Stomach (tissue), 9 donors: Measurements from ENCODE around the gene PEX3. TPM values are rescaled to one million over a fixed set of nuclear protein-coding genes. Genes with fewer than 3 reads are reported as not detected.

Experiments used
- DNase-seq, 2 donors: peaks; one replicate each; pipeline versions ENCODE4 v3.0.0 to v3.0.0-alpha.2; 2013 to 2019
- H3K27ac ChIP-seq, 5 donors: fragments of 200-600 bp in 4 of 5; sonication (generic) in 4 of 5; one replicate each; pipeline ENCODE4 v1.5.1; 2013 to 2019; ENCODE audit warnings: mild to moderate bottlenecking in 1 of 5, moderate library complexity in 1 of 5
- H3K27me3 ChIP-seq, 3 donors: fragments of 200-600 bp; sonication (generic); one replicate each; pipeline ENCODE4 v1.5.1; 2017 to 2019; ENCODE audit warnings: mixed run types in 1 of 3
- H3K36me3 ChIP-seq, 4 donors: fragments of 200-600 bp; sonication (generic); 1 replicate in 3 of 4; 2 replicates in 1 of 4; pipeline ENCODE4 v1.5.1; 2016 to 2019
- H3K4me1 ChIP-seq, 4 donors: fragments of 200-600 bp; sonication (generic); one replicate each; pipeline ENCODE4 v1.5.1; 2016 to 2019
- H3K4me3 ChIP-seq, 4 donors: fragments of 200-600 bp; sonication (generic) in 3 of 4; one replicate each; pipeline ENCODE4 v1.5.1; 2016 to 2019; ENCODE audit warnings: mild to moderate bottlenecking in 1 of 4
- H3K9me3 ChIP-seq, 4 donors: fragments of 200-600 bp; sonication (generic); one replicate each; pipeline ENCODE4 v1.5.1; 2016 to 2019
- CTCF ChIP-seq, 7 experiments: fragments of 450-650 bp in 4 of 7; fragments of 200-600 bp in 3 of 7; sonication (generic) in 3 of 7; IDR thresholded peaks; one replicate each; pipeline ENCODE4 v1.5.1; 2016 to 2019; ENCODE audit warnings: antibody characterized with exemption in 7 of 7, control low read depth in 2 of 7, mild to moderate bottlenecking in 1 of 7
- EP300 ChIP-seq: sonication (generic); formaldehyde crosslinking; IDR thresholded peaks from one replicate; pipeline ENCODE4 v1.6.1; 2017; ENCODE audit warnings: antibody characterized with exemption
- POLR2A ChIP-seq, 4 donors: fragments of 450-650 bp; IDR thresholded peaks; one replicate each; pipeline ENCODE4 v1.6.1; 2016; ENCODE audit warnings: antibody characterized with exemption in 4 of 4, control low read depth in 2 of 4, mild to moderate bottlenecking in 1 of 4, moderate library complexity in 1 of 4
- POLR2AphosphoS5 ChIP-seq, 3 donors: sonication (generic); formaldehyde crosslinking; IDR thresholded peaks; one replicate each; pipeline ENCODE4 v1.6.1; 2016; ENCODE audit warnings: antibody characterized with exemption in 3 of 3
- WGBS, 5 donors: extraction: QIAGEN DNeasy Blood & Tissue Kit in 3 of 5; methylation state at CpG; one replicate each; pipeline versions ENCODE4 v1.1.5 to v1.1.7; 2013 to 2018; 5-methylcytosine and 5-hydroxymethylcytosine counted together
- intact Hi-C: fragments of 100-400 bp; cut with DNase I; formaldehyde crosslinking; loops from one replicate; pipeline ENCODE4 v1.15.1; 2023; ENCODE audit warnings: low total_unique reads
- polyA plus RNA-seq, 3 donors: library from polyadenylated mRNA; stranded (reverse); fragments of 200-250 nt; gene quantifications; one replicate each; pipeline ENCODE4 v1.2.3, GENCODE V29; 2013
- total RNA-seq, 5 donors: library from RNA; depleted of rRNA; stranded (reverse); fragments of >200 nt; gene quantifications; one replicate each; pipeline versions ENCODE4 v1.1.0 to v1.2.3, GENCODE V29; 2014 to 2016
- donor health status: healthy with polysubstance abuse.
- donor health status: Bipolar disorder and iron deficiency.
- donor health status: healthy.

Gene PEX3
- total and polyA plus RNA-seq, 8 donors = 0.58 to 32.3 (median 9.1) TPM

- H3K9me3 ChIP-seq = no peaks in the 10 kb centered on the region
- DNase-seq = peak; percentile 94 to 96
- WGBS, 5 donors = 1 to 2% (median 1%) methylated on average over 36 to 63 of the region's 63 CpGs
- H3K36me3 ChIP-seq = peaks cover 0 to 12% (median 11%) of the 10 kb centered on the region in 4 donors
- intact Hi-C loops = no loop called here
- H3K27ac ChIP-seq = peak within 1 kb of the TSS; percentile 87 to 95 (median 88)
- peak within 1 kb of the TSS; percentile 69 to 80 (median 80) for H3K4me3 ChIP-seq
- TF ChIP-seq EP300 (peak; percentile 1), POLR2A (IDR thresholded peaks at IDR 0.05) (peak in 1 of 4 donors; percentile 39), CTCF (IDR thresholded peaks at IDR 0.05) (no peak), POLR2AphosphoS5 (IDR thresholded peaks at IDR 0.05) (peak; percentile 67 to 91 (median 80))
- H3K27me3 ChIP-seq = no peaks in the 10 kb centered on the region
- H3K4me1 ChIP-seq = peaks cover 12 to 61% (median 43%) of the 10 kb centered on the region in 4 donors
Observed at GRCh38 chr6:143510991-143511891, 60.6 kb downstream of the PEX3 start, which contains the start of gene FUCA2. Gene FUCA2, minus strand, starts transcription at chr6:143511720. Its CDS starts 86 bp downstream, at chr6:143511634.

- 62 to 68% (median 65%) methylated on average over 4 of the region's 4 CpGs for WGBS, 5 donors
- no peaks in the 10 kb centered on the region for H3K9me3 ChIP-seq
- peaks cover 12 to 62% (median 43%) of the 10 kb centered on the region in 4 donors for H3K4me1 ChIP-seq
- no peaks in the 10 kb centered on the region for H3K27me3 ChIP-seq
- peaks cover 0 to 2% (median 0%) of the 10 kb centered on the region in 4 donors for H3K36me3 ChIP-seq
- peak overlapping the region in 1 of 5 donors; percentile 92 for H3K27ac ChIP-seq
- H3K4me3 ChIP-seq = no peak overlapping the region
- peak; percentile 44 to 53 for DNase-seq
- intact Hi-C loops = no loop called here
- TF ChIP-seq POLR2A (IDR thresholded peaks at IDR 0.05) (no peak), CTCF (IDR thresholded peaks at IDR 0.05) (peak in 3 of 7 experiments; percentile 9 to 52 (median 23))
Observed at GRCh38 chr6:143513410-143513809, 62.8 kb downstream of the PEX3 start.

- DNase-seq = peak; percentile 53 to 73
- no peaks in the 10 kb centered on the region for H3K36me3 ChIP-seq
- H3K4me3 ChIP-seq = no peak overlapping the region
- WGBS, 5 donors = 49 to 57% (median 52%) methylated on average over 11 to 12 of the region's 12 CpGs
- H3K4me1 ChIP-seq = peaks cover 12 to 44% (median 30%) of the 10 kb centered on the region in 4 donors
- H3K27me3 ChIP-seq = no peaks in the 10 kb centered on the region
- H3K27ac ChIP-seq = peak overlapping the region in 1 of 5 donors; percentile 55
- H3K9me3 ChIP-seq = no peaks in the 10 kb centered on the region
- intact Hi-C loops = no loop called here
- TF ChIP-seq CTCF (IDR thresholded peaks at IDR 0.05) (no peak), POLR2AphosphoS5 (IDR thresholded peaks at IDR 0.05) (peak in 2 of 3 donors; percentile 42 to 49)
Observed at GRCh38 chr6:143515061-143515760, 64.6 kb downstream of the PEX3 start.

GRCh38 chr6:143515766-143516355 lies 65.3 kb downstream of the PEX3 start:
- WGBS, 5 donors = 86 to 94% (median 87%) methylated on average over 7 of the region's 7 CpGs
- intact Hi-C loops = no loop called here
- H3K27ac ChIP-seq = no peak overlapping the region
- H3K27me3 ChIP-seq = no peaks in the 10 kb centered on the region
- no peak for DNase-seq
- no peaks in the 10 kb centered on the region for H3K36me3 ChIP-seq
- TF ChIP-seq CTCF (IDR thresholded peaks at IDR 0.05) (no peak), POLR2AphosphoS5 (IDR thresholded peaks at IDR 0.05) (no peak), EP300 (no peak), POLR2A (IDR thresholded peaks at IDR 0.05) (no peak)
- no peak overlapping the region for H3K4me3 ChIP-seq
- peaks cover 6 to 38% (median 27%) of the 10 kb centered on the region in 4 donors for H3K4me1 ChIP-seq
- no peaks in the 10 kb centered on the region for H3K9me3 ChIP-seq
